GM12878 (cell line): ENCODE data around the gene TEX30. TPM values are rescaled to one million over a fixed set of nuclear protein-coding genes. Genes with fewer than 3 reads are reported as not detected.

ENCODE experiments used
- ATAC-seq: fragments of 200-7000 bp; cut with Tn5 transposase; 3 replicates; pipeline ENCODE4 v1.9.1; 2020; ENCODE audit warnings: mild to moderate bottlenecking, moderate library complexity
- BruUV-seq: library from RNA; stranded (reverse); fragments of 400-500 nt; replicated peaks from 2 replicates; lab custom pipeline; 2021; lab: Mats Ljungman, UMichigan
- CTCF ChIA-PET: fragments of 300-600 bp; sonication (Branson Sonifier 250); formaldehyde crosslinking; extraction: SDS; loops from one replicate; lab custom pipeline; 2021; ENCODE audit warnings: inconsistent platforms; lab: Yijun Ruan, JAX
- POLR2A ChIA-PET: fragments of 350-600 bp; formaldehyde crosslinking; extraction: SDS; loops from one replicate; lab custom pipeline; 2021; ENCODE audit warnings: inconsistent platforms; lab: Charles Lee
- RAD21 ChIA-PET: fragments of 300-600 bp; sonication (Branson Sonifier 250); formaldehyde crosslinking; loops from one replicate; lab custom pipeline; 2023; ENCODE audit warnings: antibody characterized with exemption; ENCODE audit not compliant: unreplicated experiment; lab: Charles Lee
- SMC1A ChIA-PET: fragments of 300-600 bp; sonication (Branson Sonifier 250); formaldehyde crosslinking; loops from one replicate; lab custom pipeline; 2023; ENCODE audit not compliant: unreplicated experiment, uncharacterized antibody; lab: Charles Lee
- DNase-seq: peaks from one replicate; pipeline ENCODE4 v3.0.0-alpha.2; 2011; ENCODE audit warnings: low read depth, low spot score
- FAIRE-seq: peaks from 3 replicates; lab custom pipeline; 2011; peaks lifted over from hg19 to GRCh38; lab: Jason Lieb, UNC
- H2AFZ ChIP-seq: 2 replicates; pipeline ENCODE4 v1.6.0; 2011; ENCODE audit warnings: low read depth, low read length, control low read depth; ENCODE audit not compliant: control insufficient read depth
- H3K27ac ChIP-seq: 2 replicates; pipeline ENCODE4 v1.5.1; 2011; ENCODE audit warnings: control low read depth; ENCODE audit not compliant: control insufficient read depth, insufficient read depth
- H3K27me3 ChIP-seq, 2 experiments: replicated peaks in 1 of 2; 2 replicates each; pipeline versions ENCODE4 v1.6.0 to v1.6.1; 2011; ENCODE audit warnings: low read length in 1 of 2; ENCODE audit not compliant: control insufficient read depth in 2 of 2, insufficient read depth in 2 of 2
- H3K36me3 ChIP-seq, 2 experiments: 2 replicates each; pipeline ENCODE4 v1.5.1; 2011; ENCODE audit warnings: low read length in 1 of 2; ENCODE audit not compliant: control insufficient read depth in 2 of 2, insufficient read depth in 2 of 2
- H3K4me1 ChIP-seq: 2 replicates; pipeline ENCODE4 v1.6.1; 2011; ENCODE audit warnings: mild to moderate bottlenecking, low read length, moderate library complexity, mixed read lengths; ENCODE audit not compliant: control insufficient read depth, insufficient read depth
- H3K4me2 ChIP-seq: 2 replicates; pipeline ENCODE4 v1.6.0; 2011; ENCODE audit warnings: control low read depth; ENCODE audit not compliant: control insufficient read depth, insufficient read depth
- H3K4me3 ChIP-seq: fragments of 200-600 bp; sonication (generic); 2 replicates; pipeline ENCODE4 v1.5.1; 2016
- H3K79me2 ChIP-seq: 2 replicates; pipeline ENCODE4 v1.6.0; 2011; ENCODE audit warnings: low read length; ENCODE audit not compliant: control insufficient read depth, insufficient read depth
- H3K9ac ChIP-seq: 2 replicates; pipeline ENCODE4 v1.8.0; 2011; ENCODE audit warnings: low read length, control low read depth, mixed read lengths; ENCODE audit not compliant: control insufficient read depth, insufficient read depth
- H3K9me3 ChIP-seq: replicated peaks from 3 replicates; pipeline ENCODE4 v1.5.1; 2011; ENCODE audit warnings: mild to moderate bottlenecking, low read length; ENCODE audit not compliant: control insufficient read depth, insufficient read depth
- H4K20me1 ChIP-seq: 2 replicates; pipeline ENCODE4 v1.6.0; 2011; ENCODE audit not compliant: control insufficient read depth, insufficient read depth
- BCL11A ChIP-seq: IDR thresholded peaks from 2 replicates; pipeline ENCODE4 v1.6.1; 2011; ENCODE audit warnings: low read depth, low read length
- BMI1 ChIP-seq: fragments of 450-650 bp; IDR thresholded peaks from 2 replicates; pipeline ENCODE4 v1.6.1; 2016; ENCODE audit warnings: mild to moderate bottlenecking, moderate library complexity, borderline replicate concordance
- CBFB ChIP-seq: IDR thresholded peaks from 2 replicates; pipeline ENCODE4 v1.6.1; 2016; ENCODE audit warnings: antibody characterized with exemption, low read depth
- DPF2 ChIP-seq: fragments of 450-650 bp; IDR thresholded peaks from 2 replicates; pipeline ENCODE4 v1.6.1; 2017; ENCODE audit warnings: mild to moderate bottlenecking
- ESRRA ChIP-seq: IDR thresholded peaks from 2 replicates; pipeline ENCODE4 v1.6.1; 2012; ENCODE audit warnings: mild to moderate bottlenecking, low read length, improper control_type of control experiment
- FOXM1 ChIP-seq: IDR thresholded peaks from 2 replicates; pipeline ENCODE4 v1.6.1; 2012; ENCODE audit warnings: low read depth, mild to moderate bottlenecking, inconsistent platforms, low read length, moderate library complexity
- KAT2A ChIP-seq: conservative IDR thresholded peaks from 2 replicates; pipeline ENCODE4 v1.6.1; 2011; ENCODE audit warnings: low read depth, low read length; ENCODE audit not compliant: control insufficient read depth
- LARP7 ChIP-seq: fragments of 450-650 bp; IDR thresholded peaks from 2 replicates; pipeline ENCODE4 v1.6.1; 2017; ENCODE audit warnings: mild to moderate bottlenecking
- MTA2 ChIP-seq: fragments of 450-650 bp; IDR thresholded peaks from 2 replicates; pipeline ENCODE4 v1.6.1; 2016; ENCODE audit warnings: low read depth, mild to moderate bottlenecking, moderate library complexity
- MTA3 ChIP-seq: IDR thresholded peaks from 2 replicates; pipeline ENCODE4 v1.6.1; 2012; ENCODE audit warnings: low read length, inconsistent platforms, borderline replicate concordance
- NR2F1 ChIP-seq: fragments of 450-650 bp; conservative IDR thresholded peaks from 2 replicates; pipeline ENCODE4 v1.6.1; 2017; ENCODE audit warnings: mild to moderate bottlenecking
- NRF1 ChIP-seq: conservative IDR thresholded peaks from 2 replicates; pipeline ENCODE4 v1.6.1; 2011; ENCODE audit warnings: mild to moderate bottlenecking, low read depth, low read length, improper control_type of control experiment
- PAX5 ChIP-seq: IDR thresholded peaks from 2 replicates; pipeline ENCODE4 v1.6.1; 2011; ENCODE audit warnings: low read depth, low read length, borderline replicate concordance
- POLR2AphosphoS5 ChIP-seq: IDR thresholded peaks from 2 replicates; pipeline ENCODE4 v1.6.1; 2011; ENCODE audit warnings: mild to moderate bottlenecking, low read length, inconsistent platforms
- RB1 ChIP-seq: fragments of 450-650 bp; formaldehyde crosslinking; IDR thresholded peaks from 2 replicates; pipeline ENCODE4 v1.6.1; 2017; ENCODE audit warnings: mild to moderate bottlenecking, borderline replicate concordance
- SIN3A ChIP-seq: IDR thresholded peaks from 2 replicates; pipeline ENCODE4 v1.6.1; 2012; ENCODE audit warnings: low read depth, low read length, improper control_type of control experiment
- SKIL ChIP-seq: fragments of 450-650 bp; IDR thresholded peaks from 2 replicates; pipeline ENCODE4 v1.6.1; 2017; ENCODE audit warnings: mild to moderate bottlenecking, low read depth, inconsistent platforms; ENCODE audit not compliant: poor library complexity, severe bottlenecking
- SMC3 ChIP-seq: IDR thresholded peaks from 2 replicates; pipeline ENCODE4 v1.6.1; 2011; ENCODE audit warnings: low read length, improper control_type of control experiment, borderline replicate concordance
- SPI1 ChIP-seq: IDR thresholded peaks from 2 replicates; pipeline ENCODE4 v1.6.1; 2011; ENCODE audit warnings: low read depth, mild to moderate bottlenecking, low read length, moderate library complexity, borderline replicate concordance; ENCODE audit not compliant: insufficient read depth
- STAT1 ChIP-seq: fragments of 450-650 bp; conservative IDR thresholded peaks from 2 replicates; pipeline ENCODE4 v1.6.1; 2014; ENCODE audit warnings: antibody characterized with exemption, mild to moderate bottlenecking
- YY1 ChIP-seq: IDR thresholded peaks from 2 replicates; pipeline ENCODE4 v1.6.1; 2011; ENCODE audit warnings: low read depth, mild to moderate bottlenecking, low read length
- ZNF274 ChIP-seq: IDR thresholded peaks from one replicate; pipeline ENCODE4 v1.8.0; 2011; ENCODE audit not compliant: insufficient read length, insufficient read depth
- ZSCAN29 ChIP-seq: fragments of 450-650 bp; IDR thresholded peaks from 2 replicates; pipeline ENCODE4 v1.6.1; 2017; ENCODE audit warnings: mild to moderate bottlenecking, moderate library complexity
- in situ Hi-C: fragments of 300-500 bp; cut with MboI; formaldehyde crosslinking; loops from 9 replicates; pipeline ENCODE4 v1.14.3; 2018; ENCODE audit warnings: mixed read lengths
- intact Hi-C: fragments of 100-400 bp; cut with micrococcal nuclease; formaldehyde crosslinking; loops from one replicate; pipeline ENCODE4 v1.14.2; 2022; ENCODE audit not compliant: unreplicated experiment
- polyA plus RNA-seq, 11 experiments: library from polyadenylated mRNA; depleted of rRNA in 4 of 11; unstranded in 6 of 11; stranded (reverse) in 5 of 11; fragments of >200 nt; fragmentation: Nextera tagmentation in 4 of 11; fragmentation: Illumina TruSeq in 1 of 11; extraction: Ambion mirVana in 4 of 11; extraction: Trizol in 1 of 11; gene quantifications; 1 replicate in 1 of 11; 2 replicates in 10 of 11; pipeline versions ENCODE4 v1.2.1 to v1.2.3, GENCODE V29; 2011 to 2016; ENCODE audit warnings: inconsistent platforms in 2 of 11, missing spikeins in 2 of 11, low read depth in 1 of 11
- total RNA-seq, 4 experiments: library from RNA; depleted of rRNA in 3 of 4; stranded (reverse); fragments of >200 nt in 3 of 4; fragmentation: Illumina TruSeq in 1 of 4; extraction: Trizol in 1 of 4; gene quantifications; 2 replicates each; pipeline versions ENCODE4 v1.2.1 to v1.2.3, GENCODE V29; 2013 to 2021

Gene TEX30
- total and polyA plus RNA-seq, 10 of the 15 experiments (the other 5 are each of a cell fraction or from before 2014, with no cell fraction given), result 19.7 to 114 (median 25.0) TPM

DNA sequence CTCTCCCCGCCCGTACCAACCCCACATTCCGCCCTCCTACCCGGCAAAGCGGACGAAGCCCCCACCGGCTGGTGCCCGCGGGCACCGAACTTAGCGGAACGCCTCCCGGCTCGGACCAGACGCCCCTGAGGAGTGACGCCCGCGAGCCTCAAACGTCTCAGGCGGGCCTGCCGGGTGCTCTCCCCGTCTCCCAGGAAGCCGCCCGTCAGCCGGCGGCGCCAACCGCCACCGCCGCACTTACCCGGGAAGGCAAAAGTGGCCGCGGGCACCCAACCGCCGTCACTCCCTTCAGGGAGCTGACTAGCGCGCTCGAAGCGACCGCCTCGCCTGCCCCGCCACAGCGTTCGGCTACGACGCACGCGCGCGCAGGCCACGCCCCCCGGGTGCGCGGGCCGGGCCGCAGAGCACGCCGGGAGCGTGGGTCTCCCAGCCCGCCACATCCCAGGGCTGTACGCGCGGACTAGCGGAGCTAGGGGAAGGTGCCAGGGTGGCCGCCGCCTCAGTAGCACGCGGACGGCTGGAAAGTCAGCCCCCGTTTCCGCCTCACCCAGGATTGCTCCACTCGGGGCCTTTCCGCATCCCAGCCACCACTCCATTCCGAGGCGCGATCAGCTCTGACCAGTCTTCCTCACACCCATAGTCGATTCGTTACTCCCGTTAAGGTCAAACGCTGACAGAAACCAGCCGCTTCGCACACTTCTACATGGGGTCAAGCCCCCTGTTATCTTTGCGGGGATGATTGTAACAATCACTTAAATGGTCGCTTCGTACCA, at the start of gene TEX30 (continued):
- TF ChIP-seq SKIL (no peak), MTA2 (no peak), POLR2AphosphoS5 (peak; percentile 95), BCL11A (no peak), LARP7 (peak; percentile 73), ZNF274 (no peak), NRF1 (peak; percentile 74), RB1 (peak; percentile 70; the same call in 1 of the 2 replicates), MTA3 (no peak), ZSCAN29 (no peak), CBFB (0 out of 2 replicates have a peak, but pooled peaks have one; percentile 25), STAT1 (no peak)

- BruUV-seq, result no TSS peak
- peak; percentile 27 for FAIRE-seq
- no peak for TF ChIP-seq MTA3
- TF ChIP-seq SMC3, result no peak
- TF ChIP-seq NR2F1, result no peak
- no peak for TF ChIP-seq SPI1
- TF ChIP-seq BMI1, result no peak
- no peak for TF ChIP-seq PAX5
- no peak for TF ChIP-seq DPF2
- no peak for TF ChIP-seq YY1
- no peak for TF ChIP-seq ESRRA
- TF ChIP-seq FOXM1, result no peak
- no peak for TF ChIP-seq SIN3A
- TF ChIP-seq KAT2A, result no peak
Observed at GRCh38 chr13:102817907-102818306, 44.3 kb upstream of the TEX30 start.

More at GRCh38 chr13:102817907-102818306, 44.3 kb upstream of the TEX30 start:
- Histone ChIP-seq H3K27me3 (no peaks in the 10 kb centered on the region), H3K9me3 (no peaks in the 10 kb centered on the region), H3K4me1 (peaks cover 15% of the 10 kb centered on the region), H2AFZ (no peak overlapping the region), H4K20me1 (no peaks in the 10 kb centered on the region), H3K4me3 (no peak overlapping the region), H3K79me2 (peaks cover 5% of the 10 kb centered on the region), H3K9ac (no peak overlapping the region), H3K27ac (no peak overlapping the region), H3K4me2 (no peak overlapping the region), H3K36me3 (peaks cover 3 to 6% of the 10 kb centered on the region in 2 experiments)
- no peak for DNase-seq
- ChIA-PET RAD21 (interaction anchor here (1.0 kb wide), 1 partner anchor 27 kb away, joined by 3 read pairs; no protein-coding TSS in a partner anchor), POLR2A (interaction anchor here (0.9 kb wide), 2 partner anchors 18 to 28 kb away, joined by 3 read pairs; partner anchors contain the start of gene ERCC5), CTCF (interaction anchor here (1.1 to 1.3 kb wide), 2 partner anchors 9 to 17 kb away, joined by 4 read pairs; no protein-coding TSS in a partner anchor), SMC1A (interaction anchor here (1.1 kb wide), 1 partner anchor 10 kb away, joined by 3 read pairs; no protein-coding TSS in a partner anchor)
- no peak for ATAC-seq
- intact Hi-C loops (no loop called here), in situ Hi-C loops (no loop called here)
